Vagina (tissue), 2 donors: ENCODE measurements around the gene VWF.

Source experiments
- POLR2A ChIP-seq, 2 donors: fragments of 450-650 bp; IDR thresholded peaks; one replicate each; pipeline ENCODE4 v1.6.1; 2017; ENCODE audit warnings: antibody characterized with exemption in 2 of 2, mild to moderate bottlenecking in 2 of 2, moderate library complexity in 2 of 2
- TF ChIP-seq, protein P1 (sequence below), 3 experiments: fragments of 450-650 bp in 2 of 3; fragments of 200-600 bp in 1 of 3; sonication (generic) in 1 of 3; IDR thresholded peaks; one replicate each; pipeline ENCODE4 v1.5.1; 2017 to 2019; ENCODE audit warnings: antibody characterized with exemption in 3 of 3, mild to moderate bottlenecking in 2 of 3, moderate library complexity in 2 of 3

DNA sequence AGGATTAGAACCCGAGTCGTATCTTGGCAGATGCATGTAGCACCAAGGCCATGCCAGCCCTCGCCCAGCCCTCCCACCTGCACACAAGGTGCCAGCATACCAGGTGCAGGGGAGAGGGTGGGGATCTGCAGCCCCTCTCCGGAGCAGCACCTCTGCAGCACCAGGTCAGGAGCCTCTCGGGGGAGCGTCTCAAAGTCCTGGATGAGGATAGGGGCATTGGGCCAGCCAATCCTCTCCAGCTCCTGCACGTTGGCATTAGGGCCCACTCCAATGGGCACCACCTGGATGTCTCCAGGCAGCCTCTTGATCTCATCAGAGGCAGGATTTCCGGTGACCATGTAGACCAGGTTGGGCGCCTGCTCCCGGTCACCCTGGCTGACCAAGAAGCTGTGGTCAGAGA, 106.2 kb downstream of the VWF start:
- TF ChIP-seq, protein P1, sequence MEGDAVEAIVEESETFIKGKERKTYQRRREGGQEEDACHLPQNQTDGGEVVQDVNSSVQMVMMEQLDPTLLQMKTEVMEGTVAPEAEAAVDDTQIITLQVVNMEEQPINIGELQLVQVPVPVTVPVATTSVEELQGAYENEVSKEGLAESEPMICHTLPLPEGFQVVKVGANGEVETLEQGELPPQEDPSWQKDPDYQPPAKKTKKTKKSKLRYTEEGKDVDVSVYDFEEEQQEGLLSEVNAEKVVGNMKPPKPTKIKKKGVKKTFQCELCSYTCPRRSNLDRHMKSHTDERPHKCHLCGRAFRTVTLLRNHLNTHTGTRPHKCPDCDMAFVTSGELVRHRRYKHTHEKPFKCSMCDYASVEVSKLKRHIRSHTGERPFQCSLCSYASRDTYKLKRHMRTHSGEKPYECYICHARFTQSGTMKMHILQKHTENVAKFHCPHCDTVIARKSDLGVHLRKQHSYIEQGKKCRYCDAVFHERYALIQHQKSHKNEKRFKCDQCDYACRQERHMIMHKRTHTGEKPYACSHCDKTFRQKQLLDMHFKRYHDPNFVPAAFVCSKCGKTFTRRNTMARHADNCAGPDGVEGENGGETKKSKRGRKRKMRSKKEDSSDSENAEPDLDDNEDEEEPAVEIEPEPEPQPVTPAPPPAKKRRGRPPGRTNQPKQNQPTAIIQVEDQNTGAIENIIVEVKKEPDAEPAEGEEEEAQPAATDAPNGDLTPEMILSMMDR (IDR thresholded peaks at IDR 0.05): no peak
- TF ChIP-seq POLR2A (IDR thresholded peaks at IDR 0.05): no peak
